ENCODE results near the gene SMTN.
A peak's percentile ranks its signal among the peaks of the same experiment; 100 is the strongest.

The SMTN gene

DNA sequence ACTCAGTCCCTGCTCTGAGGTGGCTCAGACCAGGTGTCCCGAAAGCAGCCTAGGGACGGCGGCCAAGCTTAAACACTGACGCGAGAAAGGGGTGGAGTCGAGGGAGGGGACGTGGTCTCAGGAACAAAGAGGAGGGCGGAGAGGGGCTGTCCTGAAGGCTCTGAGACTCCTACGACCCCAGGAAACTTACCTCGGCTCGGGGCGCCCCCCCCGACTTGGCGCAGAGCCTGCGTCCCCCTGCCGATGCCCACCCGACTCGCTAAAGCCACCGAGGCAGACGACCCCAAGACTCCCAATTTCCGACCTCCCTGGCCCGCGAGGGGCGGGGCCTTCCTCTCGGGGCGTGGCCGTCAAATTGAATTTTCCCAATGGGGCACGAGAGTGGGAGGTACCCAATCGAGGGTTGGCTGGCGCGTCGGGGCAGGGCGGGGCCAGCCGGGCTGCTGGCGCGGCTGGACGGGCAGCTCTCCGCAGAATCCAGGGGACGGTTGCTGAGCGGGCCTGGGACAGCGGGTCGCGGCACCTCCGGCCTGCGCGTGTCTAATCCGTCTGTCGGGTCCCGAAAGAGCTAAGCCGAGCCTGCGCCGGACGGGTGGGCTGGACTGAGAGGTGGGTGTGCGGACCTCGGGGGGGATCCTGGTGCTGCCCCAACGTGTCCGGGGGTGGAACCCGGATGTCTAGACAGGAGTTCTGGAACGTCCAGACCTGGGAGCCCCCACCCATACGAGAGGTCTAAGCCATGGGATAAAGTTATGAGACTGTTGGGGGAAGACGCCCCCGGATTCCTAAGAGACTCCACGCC is at the start of gene SMTN:
SMTN (plus strand) TSS at position 471 of the 802 bp plus-strand sequence. CDS start 1,941 bp downstream, outside the sequence.
- no peaks in the 10 kb centered on the region for H3K9me3 Mint-ChIP-seq
- H3K27ac Mint-ChIP-seq, result peak within 1 kb of the TSS; percentile 61
- H3K36me3 Mint-ChIP-seq (ENCODE audit: low read depth), result no peaks in the 10 kb centered on the region
- H3K27me3 Mint-ChIP-seq, result no peaks in the 10 kb centered on the region
- peak within 1 kb of the TSS; percentile 90 for H3K4me3 Mint-ChIP-seq
- DNase-seq (peak; percentile 93), ATAC-seq (peak; percentile 52)
- H3K4me1 Mint-ChIP-seq, result peaks cover 34% of the 10 kb centered on the region

DNA sequence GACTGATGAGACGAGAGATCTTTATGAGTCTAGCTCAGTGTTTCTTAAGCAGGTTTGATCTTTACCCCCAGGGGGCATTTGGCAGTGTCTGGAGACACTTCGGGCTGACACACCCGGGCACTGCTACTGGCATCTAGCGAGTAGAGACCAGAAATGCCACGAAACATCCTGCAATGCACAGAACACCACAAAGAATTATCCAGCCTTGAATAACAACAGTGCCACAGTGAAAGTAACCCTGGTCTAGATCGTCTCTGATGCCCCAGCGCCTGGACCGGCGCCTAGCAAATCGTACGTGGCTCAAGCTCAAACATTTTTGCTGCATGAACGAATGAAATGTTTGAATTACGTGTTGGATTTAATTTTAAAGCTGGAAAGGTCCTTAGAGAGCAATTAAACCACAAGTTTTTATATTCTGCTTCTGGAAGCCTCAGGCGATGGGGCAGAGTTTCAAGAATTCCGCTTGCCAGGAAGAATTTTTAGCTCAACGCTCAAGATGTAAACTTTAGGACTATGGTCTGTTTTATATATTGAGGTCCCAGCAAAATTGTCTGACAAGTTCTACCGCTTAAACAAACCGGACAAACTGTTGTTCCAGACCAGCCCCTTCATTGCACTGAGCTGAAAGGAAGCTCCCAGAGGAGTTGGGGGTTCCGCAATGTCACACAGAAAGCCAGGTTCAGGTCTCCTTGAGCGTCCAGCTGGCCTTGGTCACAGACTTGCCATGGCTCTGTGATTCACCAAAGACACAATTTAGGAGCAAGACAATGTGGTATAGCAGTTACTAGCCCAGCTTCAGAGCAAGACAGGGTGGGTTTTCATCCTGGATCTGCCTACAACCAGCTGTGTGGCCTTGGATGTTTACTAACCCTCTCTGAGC is 44.2 kb upstream of the SMTN start:
- no peak overlapping the region for H3K4me3 Mint-ChIP-seq
- no peaks in the 10 kb centered on the region for H3K36me3 Mint-ChIP-seq (ENCODE audit: low read depth)
- H3K4me1 Mint-ChIP-seq, result no peaks in the 10 kb centered on the region
- no peak for DNase-seq
- ATAC-seq, result no peak
- no peaks in the 10 kb centered on the region for H3K9me3 Mint-ChIP-seq
- H3K27ac Mint-ChIP-seq, result no peak overlapping the region
- peaks cover 2% of the 10 kb centered on the region for H3K27me3 Mint-ChIP-seq

DNA sequence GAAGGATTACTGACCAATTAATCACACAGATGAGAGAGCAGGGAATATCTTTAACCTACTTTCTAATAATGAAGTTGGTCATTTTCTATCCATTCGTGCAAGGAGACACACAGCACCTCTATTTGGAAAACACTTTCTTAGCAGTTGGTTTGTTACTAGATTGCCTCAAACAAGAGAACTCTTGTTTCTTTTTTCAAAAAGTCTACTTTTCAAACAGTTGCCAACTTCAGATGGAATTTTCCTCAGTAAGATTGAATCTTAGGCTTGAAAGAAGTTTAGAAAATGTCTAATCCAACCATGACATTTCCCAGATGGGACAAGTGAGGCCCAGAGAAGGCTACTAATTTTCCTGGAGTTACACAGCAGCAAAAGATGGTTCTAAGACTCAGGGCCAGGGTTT is 42.4 kb upstream of the SMTN start:
- H3K27me3 Mint-ChIP-seq, result peaks cover 2% of the 10 kb centered on the region
- ATAC-seq, result no peak
- no peak for DNase-seq
- no peak overlapping the region for H3K4me3 Mint-ChIP-seq
- H3K9me3 Mint-ChIP-seq, result no peaks in the 10 kb centered on the region
- H3K27ac Mint-ChIP-seq, result no peak overlapping the region
- no peaks in the 10 kb centered on the region for H3K4me1 Mint-ChIP-seq
- H3K36me3 Mint-ChIP-seq (ENCODE audit: low read depth), result no peaks in the 10 kb centered on the region

DNA sequence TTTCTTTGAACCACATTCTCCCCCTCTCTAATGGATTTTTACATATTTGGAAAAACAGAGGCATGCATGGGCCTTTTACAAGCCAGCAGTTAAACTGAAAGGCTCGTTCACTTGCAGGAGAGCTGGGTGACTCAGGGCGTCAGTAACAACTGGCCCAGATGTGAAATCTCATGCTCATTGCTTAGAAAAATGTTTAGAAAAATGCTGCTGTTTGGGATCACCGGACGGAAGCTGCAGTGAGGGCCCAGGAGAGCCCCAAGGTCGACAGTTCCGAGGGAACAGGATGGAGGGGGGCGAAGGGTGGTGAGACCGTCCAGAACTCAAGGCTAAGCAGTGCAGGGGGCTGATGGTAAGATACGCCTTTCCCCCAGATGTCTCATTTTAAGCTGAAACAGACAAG is 41.7 kb upstream of the SMTN start:
- Mint-ChIP-seq H3K36me3 (ENCODE audit: low read depth) (no peaks in the 10 kb centered on the region), H3K4me3 (no peak overlapping the region), H3K4me1 (no peaks in the 10 kb centered on the region), H3K27me3 (peaks cover 6% of the 10 kb centered on the region), H3K27ac (no peak overlapping the region), H3K9me3 (no peaks in the 10 kb centered on the region)
- ATAC-seq (no peak), DNase-seq (no peak)

DNA sequence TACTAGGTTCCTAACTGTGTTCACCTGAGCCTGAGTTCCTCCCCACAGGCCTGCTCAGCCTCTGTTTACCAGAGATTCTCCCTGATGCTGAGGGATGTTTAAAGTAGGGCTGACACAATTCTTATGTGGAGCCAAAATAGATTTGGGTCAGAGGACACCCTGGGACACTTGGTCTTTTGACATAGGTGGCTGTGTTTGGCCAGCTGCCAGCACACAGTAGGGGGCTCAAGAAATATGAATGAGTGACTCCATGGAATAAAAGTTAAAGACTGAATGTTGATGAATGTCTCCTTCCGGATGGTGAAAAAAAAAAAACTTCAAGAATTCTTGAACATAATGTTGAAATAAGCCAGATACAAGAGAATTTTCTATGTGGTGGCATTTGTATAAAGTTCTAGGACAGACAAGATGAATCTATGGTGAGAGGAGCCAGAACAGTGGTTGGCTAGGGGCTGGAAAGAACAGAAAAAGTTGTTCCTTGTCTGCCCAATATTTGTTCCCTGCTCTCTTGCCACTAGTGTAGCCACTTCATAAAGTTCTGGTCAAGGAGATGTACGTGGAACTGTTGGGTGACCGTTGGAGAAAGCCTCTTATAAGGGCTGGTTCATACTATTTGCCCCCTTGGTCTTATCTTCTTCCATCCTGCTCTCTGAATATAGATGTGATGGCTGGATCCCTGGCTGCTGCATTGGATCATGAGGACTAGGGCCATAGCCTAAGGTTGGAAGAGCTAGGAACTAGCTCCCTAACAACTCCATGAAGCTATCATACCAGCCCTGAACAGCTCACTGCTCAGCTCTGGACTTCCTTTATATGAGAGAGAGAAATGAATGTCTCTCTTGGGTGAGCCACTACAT is 40.3 kb upstream of the SMTN start:
- Mint-ChIP-seq H3K4me3 (no peak overlapping the region), H3K36me3 (ENCODE audit: low read depth) (no peaks in the 10 kb centered on the region)

DNA sequence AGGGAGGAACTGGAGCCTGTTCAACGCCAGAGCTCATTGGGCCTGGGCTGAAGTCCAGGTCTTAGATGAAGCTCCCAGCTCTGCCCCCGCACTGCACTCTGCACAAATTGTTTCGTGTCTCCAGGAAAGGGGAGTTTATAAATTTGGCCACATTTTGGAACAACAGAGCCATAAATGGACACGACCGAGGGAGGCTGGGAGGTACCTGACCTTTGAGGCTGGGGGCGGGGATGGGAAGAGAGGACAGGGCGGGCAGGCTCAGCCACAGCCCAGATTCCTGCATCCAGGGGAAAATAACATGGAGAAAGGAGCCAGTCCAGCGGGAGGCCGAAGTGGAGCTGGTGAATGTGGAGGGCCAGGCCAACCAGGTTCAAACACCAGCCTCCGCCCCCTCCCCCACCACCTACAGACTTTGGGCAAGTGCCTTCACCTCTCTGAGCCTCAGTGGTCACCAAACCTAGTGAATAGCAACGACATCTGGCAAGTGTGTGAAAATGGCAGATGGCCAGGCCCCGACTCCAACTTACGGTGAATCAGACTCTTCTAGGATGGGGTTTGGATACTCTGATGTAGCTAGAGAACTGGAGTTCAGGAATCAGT is 36.8 kb upstream of the SMTN start:
- DNase-seq (no peak), ATAC-seq (no peak)
- Mint-ChIP-seq H3K4me1 (no peaks in the 10 kb centered on the region), H3K27me3 (peaks cover 6% of the 10 kb centered on the region), H3K9me3 (no peaks in the 10 kb centered on the region), H3K36me3 (ENCODE audit: low read depth) (no peaks in the 10 kb centered on the region), H3K27ac (no peak overlapping the region), H3K4me3 (no peak overlapping the region)

More for the DNA sequence above, 40.3 kb upstream of the SMTN start:
- DNase-seq (no peak), ATAC-seq (no peak)
- Mint-ChIP-seq H3K27ac (no peak overlapping the region), H3K9me3 (no peaks in the 10 kb centered on the region), H3K27me3 (peaks cover 8% of the 10 kb centered on the region), H3K4me1 (no peaks in the 10 kb centered on the region)

DNA sequence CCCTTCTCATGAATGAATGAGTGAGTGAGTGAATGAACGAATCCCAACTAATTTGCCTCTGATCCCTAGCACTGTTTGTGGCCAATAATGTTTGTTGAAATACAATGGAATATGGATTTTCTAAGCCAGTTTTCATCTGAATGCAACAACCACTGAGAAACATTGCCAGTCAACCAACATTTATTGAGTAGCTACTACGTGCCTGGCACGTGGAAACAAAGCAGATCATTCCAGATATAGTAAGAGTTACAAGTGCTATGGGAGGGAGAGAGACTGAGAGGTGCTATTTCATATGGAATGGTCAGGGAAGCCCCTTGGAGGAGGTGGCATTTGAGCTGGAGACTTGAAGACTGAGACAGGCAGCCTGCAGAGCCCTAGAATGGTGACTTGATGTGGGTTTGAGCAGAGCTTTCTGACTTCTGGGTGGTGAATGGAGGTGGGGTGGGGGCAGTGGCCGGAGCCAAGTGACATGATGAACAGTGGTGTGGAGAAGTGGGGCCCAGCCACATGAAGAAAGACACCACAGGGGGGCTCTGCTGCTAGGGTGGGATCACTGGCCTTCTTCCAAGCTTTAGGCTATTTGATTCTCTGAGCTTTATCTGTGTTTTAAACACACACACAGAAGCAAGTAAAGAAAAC is 35.1 kb upstream of the SMTN start:
- H3K4me1 Mint-ChIP-seq, result no peaks in the 10 kb centered on the region
- DNase-seq (no peak), ATAC-seq (no peak)
- no peaks in the 10 kb centered on the region for H3K9me3 Mint-ChIP-seq
- H3K27me3 Mint-ChIP-seq, result peaks cover 6% of the 10 kb centered on the region
- no peak overlapping the region for H3K4me3 Mint-ChIP-seq
- no peaks in the 10 kb centered on the region for H3K36me3 Mint-ChIP-seq (ENCODE audit: low read depth)
- no peak overlapping the region for H3K27ac Mint-ChIP-seq

DNA sequence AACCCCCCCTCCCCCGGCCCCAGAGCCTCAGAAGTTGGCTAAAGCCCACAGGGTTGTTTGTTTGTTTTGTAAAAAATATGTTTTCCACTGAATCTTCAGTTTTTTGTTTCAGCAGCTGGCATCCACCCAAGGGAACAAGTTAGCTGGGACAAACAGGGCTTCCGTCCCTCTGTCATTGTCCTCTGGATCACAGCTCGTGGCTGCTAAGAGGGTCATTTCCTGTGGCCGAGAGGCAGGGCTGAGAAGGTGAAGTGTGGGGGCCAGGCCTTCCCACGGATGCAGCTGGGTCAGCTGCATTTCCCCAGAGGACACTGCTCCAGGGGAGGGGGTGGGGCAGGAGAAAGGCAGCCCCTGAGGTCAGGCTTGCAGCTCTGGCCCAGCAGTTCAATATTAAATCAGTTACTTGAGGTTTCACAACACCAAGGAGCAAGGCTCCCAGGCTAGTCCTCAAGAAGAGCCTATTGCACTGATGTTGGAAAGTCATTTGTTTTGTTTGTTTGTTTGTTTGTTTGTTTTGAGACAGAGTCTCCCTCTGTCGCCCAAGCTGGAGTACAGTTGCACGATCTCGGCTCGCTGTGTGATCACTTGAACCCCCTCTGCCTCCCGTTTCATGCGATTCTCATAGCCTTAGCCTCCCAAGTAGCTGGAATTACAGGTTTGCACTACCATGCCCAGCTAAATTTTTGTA is 34.4 kb upstream of the SMTN start:
- ATAC-seq, result no peak
- Mint-ChIP-seq H3K27ac (no peak overlapping the region), H3K4me1 (no peaks in the 10 kb centered on the region), H3K27me3 (peaks cover 6% of the 10 kb centered on the region), H3K9me3 (no peaks in the 10 kb centered on the region), H3K36me3 (ENCODE audit: low read depth) (no peaks in the 10 kb centered on the region), H3K4me3 (no peak overlapping the region)
- no peak for DNase-seq

DNA sequence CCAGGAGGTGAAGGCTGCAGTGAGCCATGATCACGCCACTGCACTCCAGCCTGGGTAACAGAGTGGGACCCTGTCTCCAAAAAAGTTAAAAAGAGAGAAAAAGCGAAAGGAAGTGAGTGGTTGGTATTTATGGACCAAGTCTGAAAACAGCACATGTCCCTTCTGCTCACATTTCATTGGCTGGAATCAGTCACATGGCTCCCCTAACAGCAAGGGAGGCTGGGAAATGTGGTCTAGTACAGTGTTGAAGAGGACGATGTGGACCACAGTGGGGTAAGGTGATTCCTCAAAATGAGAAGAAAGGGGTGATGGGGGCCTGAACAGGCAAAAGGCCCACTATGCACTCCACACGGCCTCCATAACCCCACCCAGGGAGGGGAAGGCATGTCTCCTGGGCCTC is 32.5 kb upstream of the SMTN start:
- no peak for ATAC-seq
- Mint-ChIP-seq H3K4me1 (no peaks in the 10 kb centered on the region), H3K4me3 (no peak overlapping the region), H3K36me3 (ENCODE audit: low read depth) (no peaks in the 10 kb centered on the region), H3K27ac (no peak overlapping the region), H3K27me3 (peaks cover 6% of the 10 kb centered on the region), H3K9me3 (no peaks in the 10 kb centered on the region)
- DNase-seq, result no peak

DNA sequence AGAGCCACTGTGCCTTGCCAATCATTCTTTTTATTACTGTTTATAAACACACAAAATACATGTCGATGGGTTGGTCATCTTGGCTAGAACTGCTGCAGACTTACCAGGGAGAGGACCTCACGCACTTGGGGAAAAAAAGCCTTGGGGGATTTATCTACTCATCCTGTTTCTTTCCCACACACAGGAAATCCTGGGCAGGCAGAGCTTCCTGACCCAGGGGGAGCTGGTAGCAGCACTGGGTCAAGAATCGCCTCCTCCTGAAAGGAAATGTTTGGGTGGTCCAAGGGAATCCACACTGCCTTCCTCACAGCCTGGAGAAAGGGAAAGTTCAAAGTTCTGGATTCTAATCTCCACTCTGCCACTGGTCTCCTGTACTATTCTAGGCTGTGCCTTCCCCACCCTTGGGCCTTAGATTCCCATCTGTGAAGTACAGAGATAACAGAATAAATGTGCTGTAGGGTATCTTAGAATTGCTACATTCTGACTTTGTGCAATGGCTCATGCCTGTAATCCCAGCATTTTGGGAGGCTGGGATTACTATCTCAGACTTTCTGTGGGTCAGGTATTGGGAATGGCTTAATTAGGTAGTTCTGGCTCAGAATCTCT is 31.2 kb upstream of the SMTN start:
- peaks cover 2% of the 10 kb centered on the region for H3K27me3 Mint-ChIP-seq
- no peak overlapping the region for H3K4me3 Mint-ChIP-seq
- ATAC-seq (no peak), DNase-seq (no peak)
- H3K27ac Mint-ChIP-seq, result no peak overlapping the region
- H3K9me3 Mint-ChIP-seq, result no peaks in the 10 kb centered on the region
- H3K36me3 Mint-ChIP-seq (ENCODE audit: low read depth), result no peaks in the 10 kb centered on the region
- no peaks in the 10 kb centered on the region for H3K4me1 Mint-ChIP-seq

DNA sequence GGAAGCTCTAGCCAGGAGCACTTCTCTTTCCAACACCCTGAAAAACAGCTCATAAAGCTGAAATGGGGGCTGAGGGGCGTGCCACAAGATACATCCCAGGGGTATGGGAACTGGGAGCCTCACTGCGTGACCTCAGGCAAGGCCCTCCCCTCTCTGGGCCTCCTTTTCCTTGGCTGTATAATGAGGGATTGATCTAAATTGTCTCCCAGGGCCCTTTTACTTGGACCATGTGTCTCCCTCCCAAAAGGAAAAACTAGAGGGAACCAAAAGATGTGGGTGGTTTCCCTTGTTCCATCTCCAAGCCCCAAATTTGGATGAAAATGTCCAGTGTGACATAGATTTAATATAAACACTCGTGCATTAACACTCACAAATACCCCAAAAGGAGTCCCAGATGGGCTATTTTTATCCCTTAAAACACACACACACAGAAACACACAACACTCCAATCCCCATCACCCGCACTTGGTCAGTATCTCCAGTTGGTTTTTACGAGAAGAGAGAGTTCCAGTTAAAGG is 25.9 kb upstream of the SMTN start:
- Mint-ChIP-seq H3K36me3 (ENCODE audit: low read depth) (no peaks in the 10 kb centered on the region), H3K9me3 (no peaks in the 10 kb centered on the region), H3K4me1 (no peaks in the 10 kb centered on the region), H3K27ac (no peak overlapping the region), H3K4me3 (no peak overlapping the region), H3K27me3 (no peaks in the 10 kb centered on the region)
- DNase-seq, result no peak
- no peak for ATAC-seq

DNA sequence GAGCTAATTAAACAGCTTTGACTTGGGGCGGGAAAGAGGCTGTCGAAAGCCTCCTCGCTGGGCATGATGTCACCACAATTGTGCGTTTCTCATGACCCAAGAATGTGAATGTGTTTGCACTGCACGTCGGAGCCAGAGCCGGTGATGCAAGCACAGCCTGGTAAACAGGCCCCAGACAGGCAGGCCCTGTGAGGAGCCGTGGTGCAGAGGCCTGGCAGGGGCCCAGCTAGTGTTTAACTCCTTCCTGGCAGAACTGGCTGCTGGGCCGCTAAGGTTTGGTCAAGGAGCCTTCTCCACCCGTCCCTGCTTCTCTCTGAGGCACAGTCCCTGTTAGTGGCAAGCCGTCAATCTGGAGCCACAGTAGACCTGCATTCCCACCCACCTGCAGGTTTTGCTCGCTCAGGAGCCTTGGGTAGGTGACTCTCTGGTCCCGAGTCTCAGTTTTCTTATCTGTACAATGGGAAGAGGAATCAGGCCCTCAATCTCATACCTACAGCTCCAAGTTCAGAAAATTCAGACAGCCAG is 25.4 kb upstream of the SMTN start:
- DNase-seq (no peak), ATAC-seq (no peak)
- Mint-ChIP-seq H3K36me3 (ENCODE audit: low read depth) (no peaks in the 10 kb centered on the region), H3K4me3 (no peak overlapping the region), H3K27ac (no peak overlapping the region), H3K27me3 (no peaks in the 10 kb centered on the region), H3K9me3 (no peaks in the 10 kb centered on the region), H3K4me1 (no peaks in the 10 kb centered on the region)
